Omental fat pad (tissue), 4 donors: ENCODE results near the gene KCNG2. TPM values are rescaled to one million over a fixed set of nuclear protein-coding genes. Genes with fewer than 3 reads are reported as not detected.

Experiments
- ATAC-seq: fragments of 150-250 bp; one replicate; pipeline ENCODE4 v1.9.1; 2016; ENCODE audit warnings: mild to moderate bottlenecking, moderate library complexity; ENCODE audit not compliant: low FRiP score
- DNase-seq: peaks from one replicate; pipeline ENCODE4 v3.0.0-alpha.2; 2019; ENCODE audit warnings: low spot score
- total RNA-seq, 4 donors: library from RNA; depleted of rRNA; stranded (reverse); fragments of >200 nt; gene quantifications; one replicate each; pipeline ENCODE4 v1.1.0, GENCODE V29; 2016
- TF ChIP-seq, protein P1 (sequence below), 3 donors: fragments of 450-650 bp; IDR thresholded peaks; one replicate each; pipeline ENCODE4 v1.5.1; 2016 to 2017; ENCODE audit warnings: antibody characterized with exemption in 3 of 3, mild to moderate bottlenecking in 3 of 3, moderate library complexity in 2 of 3

Gene KCNG2
- total RNA-seq, 4 donors from 2014 or later, result 0.75 to 2.4 (median 0.96) TPM; not detected in 1

- TF ChIP-seq, protein P1, sequence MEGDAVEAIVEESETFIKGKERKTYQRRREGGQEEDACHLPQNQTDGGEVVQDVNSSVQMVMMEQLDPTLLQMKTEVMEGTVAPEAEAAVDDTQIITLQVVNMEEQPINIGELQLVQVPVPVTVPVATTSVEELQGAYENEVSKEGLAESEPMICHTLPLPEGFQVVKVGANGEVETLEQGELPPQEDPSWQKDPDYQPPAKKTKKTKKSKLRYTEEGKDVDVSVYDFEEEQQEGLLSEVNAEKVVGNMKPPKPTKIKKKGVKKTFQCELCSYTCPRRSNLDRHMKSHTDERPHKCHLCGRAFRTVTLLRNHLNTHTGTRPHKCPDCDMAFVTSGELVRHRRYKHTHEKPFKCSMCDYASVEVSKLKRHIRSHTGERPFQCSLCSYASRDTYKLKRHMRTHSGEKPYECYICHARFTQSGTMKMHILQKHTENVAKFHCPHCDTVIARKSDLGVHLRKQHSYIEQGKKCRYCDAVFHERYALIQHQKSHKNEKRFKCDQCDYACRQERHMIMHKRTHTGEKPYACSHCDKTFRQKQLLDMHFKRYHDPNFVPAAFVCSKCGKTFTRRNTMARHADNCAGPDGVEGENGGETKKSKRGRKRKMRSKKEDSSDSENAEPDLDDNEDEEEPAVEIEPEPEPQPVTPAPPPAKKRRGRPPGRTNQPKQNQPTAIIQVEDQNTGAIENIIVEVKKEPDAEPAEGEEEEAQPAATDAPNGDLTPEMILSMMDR (IDR thresholded peaks at IDR 0.05), result no peak
- DNase-seq, result no peak
- ATAC-seq, result peak; percentile 36
Measured at GRCh38 chr18:79770826-79771225, 26.9 kb upstream of the KCNG2 start.

DNA sequence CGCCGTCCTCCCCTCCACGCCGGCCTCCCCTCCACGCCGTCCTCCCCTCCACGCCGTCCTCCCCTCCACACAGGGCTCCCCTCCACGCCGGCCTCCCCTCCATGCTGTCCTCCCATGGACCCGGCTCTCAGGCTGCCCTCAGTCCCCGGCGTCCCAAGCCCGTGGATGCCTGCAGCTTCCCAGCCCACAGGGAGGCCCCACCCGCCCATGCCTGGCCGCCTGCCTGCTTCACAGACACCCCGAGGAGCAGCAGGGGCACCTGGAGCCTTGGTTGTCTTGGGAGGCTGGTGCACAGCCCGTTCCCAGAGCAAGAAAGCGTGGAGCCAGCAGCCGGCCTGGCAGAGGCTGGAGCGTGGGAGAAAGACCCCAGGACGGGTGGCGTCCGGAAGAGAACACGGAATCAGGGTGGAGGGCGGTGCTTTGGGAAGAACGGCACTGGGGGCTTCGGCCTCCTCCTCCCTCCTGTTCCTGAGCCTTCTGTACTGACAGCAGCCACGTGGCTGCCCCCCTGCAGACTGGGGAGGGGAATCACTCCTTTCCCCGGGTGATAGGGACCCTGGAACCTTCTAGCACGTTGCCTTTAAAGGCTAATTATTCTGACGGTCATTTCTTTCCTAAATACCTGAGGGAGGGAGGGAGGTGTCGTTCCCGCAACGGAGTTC lies 26.2 kb upstream of the KCNG2 start:
- no peak for DNase-seq
- TF ChIP-seq, protein P1 (IDR thresholded peaks at IDR 0.05), result no peak
- ATAC-seq, result no peak

- no peak for DNase-seq
- ATAC-seq, result no peak
- TF ChIP-seq, protein P1 (IDR thresholded peaks at IDR 0.05), result no peak
Measured at GRCh38 chr18:79772108-79772864, 25.5 kb upstream of the KCNG2 start.

DNA sequence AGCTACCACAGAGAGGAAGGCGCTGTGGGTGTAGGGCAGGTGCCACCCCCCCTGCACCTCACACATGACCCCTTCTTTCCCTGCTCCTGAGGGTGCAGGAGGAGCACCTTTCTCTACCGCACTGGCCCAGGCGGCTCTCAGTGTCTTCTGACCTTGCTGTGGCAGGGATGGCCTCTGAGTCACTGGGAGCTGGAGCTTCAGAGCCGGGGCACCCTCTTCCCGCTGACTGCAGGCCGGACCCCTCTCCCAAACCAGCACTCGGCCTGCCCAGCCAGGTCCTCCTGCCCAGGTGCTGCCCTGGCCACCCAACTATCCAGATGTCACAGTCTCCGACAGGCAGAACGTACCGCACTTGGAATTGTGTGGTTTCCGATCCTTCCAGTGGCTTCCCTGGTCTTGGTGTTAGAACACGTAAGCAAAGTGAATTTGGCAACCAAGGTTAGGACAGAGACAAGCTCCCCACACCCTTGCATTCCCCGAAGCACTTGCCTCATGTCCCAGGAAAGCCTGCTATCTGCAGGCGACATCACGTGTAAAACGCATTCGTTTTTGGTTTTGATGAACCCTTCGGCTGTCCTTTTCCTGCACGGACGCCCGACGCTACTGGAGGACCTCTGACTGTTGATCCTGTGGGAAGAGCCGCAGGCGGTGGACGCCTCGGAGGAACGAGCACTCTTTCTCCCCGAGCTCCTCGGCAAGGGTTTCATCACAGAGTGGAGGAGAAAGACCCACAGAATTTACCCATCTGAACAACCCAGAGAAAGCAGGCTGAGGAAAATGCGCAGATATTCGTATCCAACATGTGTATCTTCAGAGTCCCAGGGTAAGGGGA lies 24.7 kb upstream of the KCNG2 start:
- ATAC-seq (no peak), DNase-seq (no peak)
- TF ChIP-seq, protein P1 (IDR thresholded peaks at IDR 0.05), result no peak

DNA sequence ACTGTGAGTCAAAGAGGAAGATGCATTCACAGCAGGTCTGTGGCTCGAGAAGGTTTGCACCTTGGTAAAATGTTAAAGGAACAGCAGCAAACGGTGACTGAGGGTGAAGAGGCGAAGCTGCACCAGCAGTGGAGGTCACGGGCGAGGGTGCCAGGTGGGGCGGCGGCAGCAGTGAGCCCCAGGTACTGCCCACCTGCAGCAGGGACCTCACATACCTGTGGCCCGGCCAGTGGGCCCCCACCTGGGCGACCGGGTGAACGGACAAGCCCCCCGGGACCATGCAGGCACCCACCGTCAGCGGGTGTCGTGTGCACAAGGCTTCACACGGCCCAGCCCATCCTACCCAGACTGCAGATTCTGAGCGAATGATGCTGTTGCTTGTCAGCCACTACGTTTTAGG lies 23.6 kb upstream of the KCNG2 start:
- TF ChIP-seq, protein P1 (IDR thresholded peaks at IDR 0.05), result no peak
- DNase-seq (no peak), ATAC-seq (no peak)

GRCh38 chr18:79775441-79776221 lies 22.1 kb upstream of the KCNG2 start:
- TF ChIP-seq, protein P1 (IDR thresholded peaks at IDR 0.05), result no peak
- ATAC-seq (no peak), DNase-seq (no peak)
